GM18907 (cell line): ENCODE results near the gene RGS14.

Source experiments
- ATAC-seq: cut with Tn5 transposase; IDR thresholded peaks from one replicate; pipeline ENCODE4 v1.9.1; 2021; ENCODE audit warnings: mild to moderate bottlenecking, moderate library complexity; ENCODE audit not compliant: unreplicated experiment

The RGS14 gene

GRCh38 chr5:177362610-177363507 lies 5.1 kb downstream of the RGS14 start:
- peak; percentile 39 for ATAC-seq

- no peak for ATAC-seq
Measured at GRCh38 chr5:177363565-177363964, 5.8 kb downstream of the RGS14 start.

DNA sequence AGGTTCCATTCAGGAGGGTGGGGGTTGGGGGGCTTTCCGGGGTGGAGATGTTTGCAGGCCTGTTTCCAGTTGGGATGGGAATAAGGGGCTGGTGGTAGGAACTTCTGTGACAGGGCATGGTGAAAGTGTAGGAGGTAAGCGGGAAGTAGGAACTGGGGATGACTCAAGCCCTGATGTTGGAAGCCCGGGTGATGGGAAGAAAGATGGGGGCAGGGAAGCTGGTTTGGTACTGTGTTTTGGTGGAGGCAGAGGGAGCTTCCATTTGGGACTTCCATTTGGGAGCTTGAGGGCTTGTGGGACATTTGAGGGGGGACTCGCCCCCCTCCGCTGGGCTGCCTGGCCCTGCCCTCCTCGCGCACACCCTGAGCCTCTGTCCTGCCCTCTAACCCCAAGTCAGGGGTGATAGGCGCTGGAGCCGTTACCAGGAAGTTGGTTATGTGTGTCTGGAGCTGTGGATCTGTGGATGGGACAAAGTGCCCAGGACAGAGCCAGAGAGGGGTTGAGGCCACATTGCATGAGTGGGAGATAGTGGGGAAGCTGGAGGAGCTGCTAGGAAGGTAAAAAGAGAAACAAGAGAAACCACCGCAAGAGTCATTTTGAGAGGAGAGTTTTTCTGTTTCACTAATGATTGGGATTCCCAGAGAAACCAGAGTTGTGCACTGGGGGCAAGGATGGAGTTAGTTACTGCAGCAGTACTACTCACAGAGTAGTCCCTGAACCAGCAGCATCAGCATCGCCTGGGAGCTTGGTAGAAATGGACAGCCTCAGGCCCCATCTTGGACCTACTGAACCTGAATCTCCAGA lies 6.6 kb downstream of the RGS14 start:
- ATAC-seq = no peak

DNA sequence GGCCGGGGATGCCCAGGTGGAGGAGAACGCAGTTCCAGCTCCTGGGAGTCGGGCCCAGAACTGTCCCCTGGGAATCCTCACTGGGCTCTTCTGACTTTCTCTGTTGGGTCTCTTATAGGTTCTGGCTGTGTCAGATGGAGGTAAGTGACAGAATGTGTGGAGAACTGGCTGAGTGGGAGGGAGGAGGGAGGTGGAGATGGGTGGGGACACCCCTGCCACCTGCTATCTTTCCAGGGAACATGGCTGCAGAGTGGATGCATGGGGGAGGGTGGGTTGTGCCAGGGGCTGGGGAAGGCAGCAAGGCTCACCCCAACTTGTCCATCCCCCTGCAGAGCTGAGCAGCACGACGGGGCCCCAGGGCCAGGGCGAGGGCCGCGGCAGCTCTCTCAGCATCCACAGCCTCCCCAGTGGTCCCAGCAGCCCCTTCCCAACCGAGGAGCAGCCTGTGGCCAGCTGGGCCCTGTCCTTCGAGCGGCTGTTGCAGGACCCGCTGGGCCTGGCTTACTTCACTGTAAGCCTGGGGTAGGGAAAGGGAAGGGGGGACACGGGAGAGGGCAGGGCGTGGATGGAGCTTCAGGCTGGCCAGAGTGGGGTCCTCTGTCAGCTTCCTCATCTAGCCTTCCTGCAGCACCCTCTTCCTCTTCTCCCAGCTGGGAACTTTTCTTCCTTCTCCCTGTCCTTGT lies 8.3 kb downstream of the RGS14 start:
- no peak for ATAC-seq

DNA sequence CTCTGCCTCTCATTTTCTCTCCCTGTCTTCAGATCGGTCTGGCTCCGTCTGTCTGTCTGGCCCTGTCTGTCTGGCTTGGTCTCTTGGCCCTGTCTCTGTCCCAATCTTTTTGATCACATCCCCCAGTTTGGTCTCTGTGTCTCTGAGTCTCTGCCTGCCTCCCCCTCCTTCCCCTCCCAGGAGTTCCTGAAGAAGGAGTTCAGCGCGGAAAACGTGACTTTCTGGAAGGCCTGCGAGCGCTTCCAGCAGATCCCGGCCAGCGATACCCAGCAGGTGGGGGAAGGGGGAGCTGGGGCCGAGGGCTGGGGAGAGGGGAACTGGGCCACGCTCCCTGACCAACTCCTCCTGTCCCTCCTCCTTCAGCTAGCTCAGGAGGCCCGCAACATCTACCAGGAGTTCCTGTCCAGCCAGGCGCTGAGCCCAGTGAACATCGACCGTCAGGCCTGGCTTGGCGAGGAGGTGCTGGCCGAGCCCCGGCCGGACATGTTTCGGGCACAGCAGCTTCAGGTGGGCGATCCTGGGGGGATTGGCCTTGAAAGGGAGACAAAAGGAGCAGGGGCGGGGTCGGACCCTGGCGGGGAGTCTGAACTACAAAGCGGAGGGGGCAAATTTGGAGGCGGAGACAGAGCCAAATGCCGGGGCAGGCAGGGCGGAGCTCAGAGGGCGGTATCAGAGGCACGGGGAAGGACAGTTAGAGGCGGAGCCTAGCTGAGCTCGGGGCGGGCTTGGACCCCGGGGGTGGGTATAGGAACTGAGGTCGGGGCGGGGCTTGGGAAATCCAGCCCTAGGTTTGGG lies 9.0 kb downstream of the RGS14 start:
- no peak for ATAC-seq

DNA sequence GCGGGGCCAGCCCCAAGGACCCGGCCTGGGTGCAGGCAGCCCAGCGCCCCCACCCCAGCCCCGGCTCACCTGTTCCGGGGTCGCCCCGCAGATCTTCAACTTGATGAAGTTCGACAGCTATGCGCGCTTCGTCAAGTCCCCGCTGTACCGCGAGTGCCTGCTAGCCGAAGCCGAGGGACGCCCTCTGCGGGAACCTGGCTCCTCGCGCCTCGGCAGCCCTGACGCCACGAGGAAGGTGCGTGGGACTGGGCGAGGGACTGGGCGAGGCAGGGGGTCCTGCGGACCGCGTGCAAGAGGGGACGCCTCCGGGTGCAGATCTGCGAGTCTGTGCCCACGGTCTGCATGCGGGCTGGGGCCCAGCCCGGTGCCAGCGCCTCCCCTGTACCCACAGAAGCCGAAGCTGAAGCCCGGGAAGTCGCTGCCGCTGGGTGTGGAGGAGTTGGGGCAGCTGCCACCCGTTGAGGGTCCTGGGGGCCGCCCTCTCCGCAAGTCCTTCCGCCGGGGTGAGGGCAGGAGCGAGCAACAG lies 9.7 kb downstream of the RGS14 start:
- no peak for ATAC-seq

DNA sequence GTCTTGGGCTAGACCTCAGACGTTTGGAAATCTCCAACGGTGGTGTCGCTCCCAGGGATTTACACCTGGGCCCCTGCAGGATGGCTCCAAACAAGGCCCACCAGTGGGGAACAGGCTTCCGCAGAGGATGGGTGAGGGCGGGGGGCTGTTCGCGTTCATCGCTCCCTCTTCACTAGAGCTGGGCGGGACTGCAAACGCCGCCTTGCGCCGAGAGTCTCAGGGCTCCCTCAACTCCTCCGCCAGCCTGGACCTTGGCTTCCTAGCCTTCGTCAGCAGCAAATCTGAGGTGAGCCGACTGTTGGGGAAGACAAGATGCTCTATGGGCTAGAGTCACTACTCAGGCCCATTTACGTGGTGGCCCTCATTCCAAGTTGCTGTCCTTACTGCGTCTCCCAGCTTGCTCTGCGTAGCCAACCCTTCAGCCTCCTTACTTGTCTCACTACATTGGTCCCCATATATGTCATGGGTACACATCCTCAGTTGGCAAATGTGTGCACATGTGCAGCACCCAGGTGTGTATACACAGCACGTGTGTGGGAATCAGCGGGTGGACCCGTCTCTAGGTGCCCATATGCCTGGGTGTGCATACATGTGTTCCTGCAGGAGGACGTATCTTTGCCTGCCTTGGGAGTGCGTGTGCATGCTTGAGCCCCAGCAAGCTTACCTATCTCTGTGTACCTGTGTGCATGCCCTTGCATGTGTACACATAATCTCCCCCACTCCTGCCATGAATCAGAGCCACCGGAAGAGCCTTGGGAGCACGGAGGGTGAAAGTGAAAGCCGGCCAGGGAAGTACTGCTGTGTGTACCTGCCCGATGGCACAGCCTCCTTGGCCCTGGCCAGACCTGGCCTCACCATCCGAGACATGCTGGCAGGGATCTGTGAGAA lies 10.5 kb downstream of the RGS14 start:
- no peak for ATAC-seq

DNA sequence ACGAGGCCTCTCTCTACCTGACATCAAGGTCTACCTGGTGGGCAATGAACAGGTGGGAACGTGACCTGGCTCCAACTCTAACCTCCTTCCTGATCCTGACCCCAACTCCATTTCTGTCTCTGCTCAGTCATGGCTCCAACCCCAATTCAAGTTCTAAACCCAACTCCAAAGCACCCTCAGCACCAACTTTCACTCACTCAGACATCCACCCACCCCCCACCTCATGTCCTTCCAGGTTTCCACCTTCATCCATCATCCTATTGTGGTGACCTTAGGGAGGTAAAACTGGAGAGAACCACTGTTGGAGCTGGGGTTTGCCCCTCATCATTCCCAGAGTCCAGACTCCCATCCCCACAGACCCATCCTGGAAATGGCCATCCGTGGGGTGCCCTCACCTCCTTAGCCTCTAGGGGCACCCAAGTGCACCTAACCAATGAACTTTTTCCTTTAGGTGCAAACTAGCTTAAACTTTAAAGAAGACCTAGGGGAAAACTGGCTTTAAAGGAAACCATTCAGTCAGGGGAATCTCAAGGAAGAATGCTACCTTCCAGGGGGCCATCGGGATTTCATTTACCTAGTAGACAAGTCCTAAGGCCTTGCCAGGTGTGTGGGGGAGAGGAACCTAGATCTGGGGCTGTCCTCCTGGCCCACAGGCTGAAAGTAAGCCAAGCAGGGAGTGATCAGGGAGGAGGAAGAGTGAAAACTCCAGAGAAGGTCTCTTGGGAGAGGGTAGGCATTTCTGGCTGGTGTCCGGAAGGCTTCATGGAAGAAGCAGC lies 11.3 kb downstream of the RGS14 start:
- ATAC-seq = no peak

- ATAC-seq = no peak
Measured at GRCh38 chr5:177369645-177370440, 12.1 kb downstream of the RGS14 start.

DNA sequence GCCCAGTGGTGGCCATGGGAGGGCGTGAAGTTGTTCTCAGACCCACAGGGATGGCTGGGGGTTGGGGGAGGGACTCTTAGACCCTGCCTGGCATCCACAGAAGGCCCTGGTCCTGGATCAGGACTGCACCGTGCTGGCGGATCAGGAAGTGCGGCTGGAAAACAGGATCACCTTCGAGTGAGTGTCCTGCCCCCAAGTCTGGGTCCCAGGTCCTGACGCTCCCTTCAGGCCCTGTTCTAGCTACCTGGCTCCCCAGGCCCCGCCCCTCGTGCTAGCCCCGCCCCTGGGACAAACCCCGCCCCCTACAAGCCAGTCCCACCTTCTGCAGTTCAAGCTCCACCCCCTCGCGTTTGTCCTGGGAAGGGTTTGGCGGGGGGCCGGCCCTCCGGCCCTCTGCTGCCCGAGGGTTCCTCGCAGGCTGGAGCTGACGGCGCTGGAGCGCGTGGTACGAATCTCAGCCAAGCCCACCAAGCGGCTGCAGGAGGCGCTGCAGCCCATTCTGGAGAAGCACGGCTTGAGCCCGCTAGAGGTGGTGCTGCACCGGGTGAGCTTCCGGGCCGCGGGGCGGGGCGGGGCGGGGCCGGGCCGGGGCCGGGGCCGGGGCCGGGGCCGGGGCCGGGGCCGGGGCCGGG lies 12.9 kb downstream of the RGS14 start:
- ATAC-seq = no peak

DNA sequence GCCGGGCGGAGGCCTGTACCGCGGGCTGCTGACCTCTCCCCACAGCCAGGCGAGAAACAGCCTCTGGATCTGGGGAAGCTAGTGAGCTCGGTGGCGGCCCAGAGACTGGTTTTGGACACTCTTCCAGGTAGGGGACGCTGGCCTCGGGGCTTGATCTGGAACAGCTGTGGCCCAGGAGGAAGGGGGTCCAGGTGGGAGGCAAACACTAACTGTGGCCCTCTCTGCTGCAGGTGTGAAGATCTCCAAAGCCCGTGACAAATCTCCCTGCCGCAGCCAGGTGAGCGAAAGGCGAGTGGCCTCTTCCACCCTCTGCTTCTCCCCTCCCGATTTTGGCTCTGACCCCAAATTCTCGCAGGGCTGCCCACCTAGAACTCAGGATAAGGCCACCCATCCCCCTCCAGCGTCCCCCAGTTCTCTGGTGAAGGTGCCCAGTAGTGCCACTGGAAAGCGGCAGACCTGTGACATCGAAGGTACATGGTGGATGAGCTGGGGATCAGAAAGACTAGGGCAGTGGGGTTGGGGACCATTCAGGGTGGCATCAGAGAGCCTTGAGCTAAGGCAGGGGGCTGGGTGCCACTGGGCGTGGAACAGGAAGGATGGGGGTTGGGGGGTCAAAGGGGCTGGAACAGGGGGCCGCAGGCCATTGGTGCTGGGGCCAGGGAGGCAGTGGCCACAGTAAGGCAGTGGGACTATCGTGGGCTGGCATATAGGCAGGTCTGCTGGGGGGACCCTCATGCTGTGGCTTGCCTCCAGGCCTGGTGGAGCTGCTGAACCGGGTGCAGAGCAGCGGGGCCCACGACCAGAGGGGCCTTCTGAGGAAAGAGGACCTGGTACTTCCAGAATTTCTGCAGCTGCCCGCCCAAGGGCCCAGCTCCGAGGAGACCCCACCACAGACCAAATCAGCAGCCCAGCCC lies 13.7 kb downstream of the RGS14 start:
- ATAC-seq = no peak

DNA sequence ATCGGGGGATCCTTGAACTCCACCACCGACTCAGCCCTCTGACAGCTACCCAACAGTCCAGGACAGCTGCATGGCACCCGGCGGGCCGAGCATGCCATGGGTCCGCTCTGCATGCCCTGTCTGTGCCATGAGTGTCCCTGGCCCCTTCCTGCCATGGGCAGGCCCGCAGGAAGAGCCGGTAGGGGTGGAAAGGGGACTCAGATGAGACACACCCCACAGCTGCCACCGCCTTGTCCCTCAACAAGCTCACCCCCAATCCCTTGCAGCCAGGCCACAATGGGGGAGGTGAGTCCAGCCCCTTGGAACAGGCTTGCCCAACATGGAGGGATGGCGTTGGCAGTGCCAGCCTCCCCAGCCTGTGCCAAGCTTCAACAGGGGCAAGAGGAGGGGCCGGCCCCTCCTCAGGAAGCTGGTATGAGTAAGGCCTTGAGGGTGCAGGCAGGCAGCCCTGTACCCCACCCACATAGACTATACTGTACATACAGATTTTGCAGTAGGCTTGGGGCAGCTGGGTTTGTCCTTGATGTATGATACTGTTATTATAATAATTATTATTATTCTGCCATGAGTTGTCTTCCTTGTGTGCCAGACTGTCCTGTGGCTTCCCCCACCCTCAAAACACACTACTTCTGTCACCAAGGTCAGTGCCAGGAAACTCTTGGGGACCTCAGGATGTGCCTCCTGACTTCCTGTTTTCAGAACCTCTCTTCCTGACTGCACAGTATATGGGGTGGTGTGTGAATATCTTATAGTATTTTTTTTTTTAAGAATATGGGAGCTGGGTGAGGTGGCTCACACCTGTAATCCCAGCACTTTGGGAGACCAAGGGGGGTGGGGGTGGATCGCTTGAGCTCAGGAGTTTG lies 14.5 kb downstream of the RGS14 start:
- no peak for ATAC-seq

GRCh38 chr5:177372910-177373309 lies 15.2 kb downstream of the RGS14 start:
- ATAC-seq = no peak

DNA sequence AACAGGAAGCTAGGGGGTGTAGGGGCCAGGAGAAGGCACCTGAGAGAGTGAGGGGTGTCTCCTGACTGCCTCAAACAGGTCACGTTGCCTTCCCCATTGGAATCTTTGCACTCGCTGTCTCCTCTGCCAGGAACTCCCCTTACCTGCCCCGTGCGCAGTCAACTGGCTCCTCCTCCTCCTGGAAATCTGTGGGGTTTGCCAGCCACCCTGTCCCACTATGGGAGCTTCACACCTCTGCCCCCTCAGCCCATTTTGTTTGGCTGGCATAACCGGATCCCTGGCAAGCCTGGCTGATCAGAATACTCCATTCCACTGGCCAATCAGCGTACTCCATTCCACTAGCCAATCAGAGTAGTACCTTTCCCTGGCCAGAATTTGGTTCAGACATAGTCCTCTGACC lies 16.1 kb downstream of the RGS14 start:
- ATAC-seq = no peak

GRCh38 chr5:177374211-177374610 lies 16.5 kb downstream of the RGS14 start:
- no peak for ATAC-seq
